Activated CD4-positive, alpha-beta T cell treated with anti-CD3 and anti-CD28 coated beads for 4 hours (primary cell): ENCODE data around the gene HTT.

Source experiments
- DNase-seq, 2 donors: peaks; one replicate each; pipeline ENCODE4 v3.0.0-alpha.2; 2020

HTT gene

DNA sequence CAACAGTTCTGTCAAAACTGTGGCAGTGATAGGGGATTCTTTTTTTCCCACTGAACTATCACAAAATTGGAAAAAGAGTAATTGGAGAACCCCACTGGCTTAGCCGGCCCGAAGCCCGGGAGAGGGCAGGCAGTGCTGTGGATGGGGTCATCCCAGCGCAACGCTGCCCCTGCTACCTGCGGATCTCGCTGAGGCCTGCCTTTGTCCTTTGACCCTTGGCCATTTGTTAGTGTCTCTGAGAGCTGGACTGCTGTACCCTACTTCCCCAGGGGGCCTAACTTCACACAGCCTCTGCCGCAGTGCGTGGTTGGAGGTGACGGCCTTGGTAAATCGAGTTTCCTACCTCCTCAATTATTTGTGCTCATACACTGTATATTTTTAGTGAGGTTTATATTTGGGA, 131.5 kb downstream of the HTT start:
- no peak for DNase-seq

DNA sequence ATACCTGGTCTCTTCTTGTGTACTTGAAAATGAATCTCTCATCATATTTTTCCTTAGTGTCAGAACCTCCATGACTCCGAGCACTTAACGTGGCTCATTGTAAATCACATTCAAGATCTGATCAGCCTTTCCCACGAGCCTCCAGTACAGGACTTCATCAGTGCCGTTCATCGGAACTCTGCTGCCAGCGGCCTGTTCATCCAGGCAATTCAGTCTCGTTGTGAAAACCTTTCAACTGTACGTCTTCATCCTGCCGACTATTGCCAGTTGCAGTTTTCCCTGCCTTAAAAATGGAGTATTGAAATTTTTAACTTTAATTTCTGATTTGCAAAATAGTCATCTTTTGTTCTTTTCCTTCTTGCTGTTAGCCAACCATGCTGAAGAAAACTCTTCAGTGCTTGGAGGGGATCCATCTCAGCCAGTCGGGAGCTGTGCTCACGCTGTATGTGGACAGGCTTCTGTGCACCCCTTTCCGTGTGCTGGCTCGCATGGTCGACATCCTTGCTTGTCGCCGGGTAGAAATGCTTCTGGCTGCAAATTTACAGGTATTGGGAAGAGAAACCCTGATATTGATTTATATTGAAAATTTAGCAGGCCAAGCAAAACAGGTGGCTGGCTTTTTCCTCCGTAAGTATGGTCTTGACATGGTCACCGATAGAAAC, 132.1 kb downstream of the HTT start:
- DNase-seq: no peak

GRCh38 chr4:3207531-3208037, 133.1 kb downstream of the HTT start:
- no peak for DNase-seq

GRCh38 chr4:3208826-3209225, 134.3 kb downstream of the HTT start:
- no peak for DNase-seq

DNA sequence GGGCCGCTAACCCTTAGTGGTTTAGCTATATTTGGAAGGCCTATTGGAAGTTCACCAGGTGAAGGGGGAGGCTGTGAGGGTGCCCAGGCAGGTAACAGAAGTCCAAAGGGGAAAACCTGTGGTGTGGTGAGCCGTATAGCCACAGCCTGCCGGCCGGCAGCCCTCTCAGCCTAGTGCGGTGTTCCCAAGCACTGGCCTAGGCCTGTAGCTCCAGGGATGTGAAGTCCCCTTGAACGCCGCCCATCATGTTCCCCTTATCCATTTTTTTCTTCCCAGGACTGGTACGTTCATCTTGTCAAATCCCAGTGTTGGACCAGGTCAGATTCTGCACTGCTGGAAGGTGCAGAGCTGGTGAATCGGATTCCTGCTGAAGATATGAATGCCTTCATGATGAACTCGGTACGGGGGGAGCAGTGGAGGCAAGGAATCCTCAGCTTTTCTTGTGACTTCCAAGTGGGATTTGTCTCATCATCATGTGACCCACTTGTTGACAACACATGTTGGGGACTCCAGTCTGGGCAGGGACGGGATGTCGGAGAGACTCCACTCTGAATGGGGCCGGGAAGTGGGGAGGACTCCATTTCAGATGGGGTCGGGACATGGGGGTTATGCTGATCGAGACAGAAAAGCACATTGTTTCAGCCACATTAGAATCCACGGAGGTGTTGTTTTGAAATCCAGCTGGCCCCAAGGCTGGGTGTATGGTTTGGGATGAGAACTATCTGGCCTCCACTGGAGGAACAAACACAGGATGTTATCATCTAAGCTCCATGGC, 135.3 kb downstream of the HTT start:
- no peak for DNase-seq

GRCh38 chr4:3210467-3210866, 136.0 kb downstream of the HTT start:
- no peak for DNase-seq

DNA sequence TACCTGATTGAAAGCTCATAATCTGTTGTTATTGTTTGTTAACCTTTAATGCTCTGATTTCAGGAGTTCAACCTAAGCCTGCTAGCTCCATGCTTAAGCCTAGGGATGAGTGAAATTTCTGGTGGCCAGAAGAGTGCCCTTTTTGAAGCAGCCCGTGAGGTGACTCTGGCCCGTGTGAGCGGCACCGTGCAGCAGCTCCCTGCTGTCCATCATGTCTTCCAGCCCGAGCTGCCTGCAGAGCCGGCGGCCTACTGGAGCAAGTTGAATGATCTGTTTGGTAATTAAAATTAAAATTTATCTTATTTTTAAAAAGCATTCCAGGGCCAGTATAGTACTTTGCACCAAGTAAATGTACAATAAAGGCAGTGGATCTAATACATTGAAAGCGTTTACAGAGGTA, 137.4 kb downstream of the HTT start:
- DNase-seq: no peak

DNA sequence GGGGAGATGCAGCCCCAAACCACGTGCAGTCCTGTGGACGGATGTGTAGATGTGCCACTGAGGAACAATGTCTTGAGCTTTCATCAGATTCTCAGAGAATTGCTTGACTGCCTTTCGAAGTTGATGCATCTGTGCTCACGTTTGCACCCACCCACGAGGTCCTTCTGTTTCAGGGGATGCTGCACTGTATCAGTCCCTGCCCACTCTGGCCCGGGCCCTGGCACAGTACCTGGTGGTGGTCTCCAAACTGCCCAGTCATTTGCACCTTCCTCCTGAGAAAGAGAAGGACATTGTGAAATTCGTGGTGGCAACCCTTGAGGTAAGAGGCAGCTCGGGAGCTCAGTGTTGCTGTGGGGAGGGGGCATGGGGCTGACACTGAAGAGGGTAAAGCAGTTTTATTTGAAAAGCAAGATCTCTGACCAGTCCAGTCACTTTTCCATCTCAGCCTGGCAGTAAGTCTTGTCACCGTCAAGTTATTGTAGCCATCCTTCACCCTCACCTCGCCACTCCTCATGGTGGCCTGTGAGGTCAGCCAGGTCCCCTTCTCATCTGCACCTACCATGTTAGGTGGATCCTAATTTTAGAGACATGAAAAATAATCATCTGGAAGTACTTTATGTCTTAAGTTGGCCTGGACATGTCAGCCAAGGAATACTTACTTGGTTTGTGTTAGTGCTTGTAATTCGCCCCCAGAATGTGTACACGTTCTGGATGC, 138.1 kb downstream of the HTT start:
- no peak for DNase-seq

DNA sequence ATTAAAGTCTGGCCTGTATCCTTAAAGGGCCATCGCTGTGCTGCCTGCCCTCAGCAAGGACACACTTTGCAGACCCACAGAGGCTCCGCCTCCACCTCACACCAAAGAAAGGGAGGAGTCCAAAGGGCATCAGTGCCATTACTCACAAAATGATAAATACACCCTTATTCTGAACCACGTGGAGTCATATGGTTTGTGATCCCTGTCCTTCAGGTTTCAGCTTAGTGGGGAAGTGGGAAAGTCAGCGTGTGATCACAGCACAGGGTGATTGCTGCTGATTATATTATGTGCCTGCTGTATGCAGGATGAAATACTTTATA, 138.6 kb downstream of the HTT start:
- DNase-seq: no peak

GRCh38 chr4:3213661-3214250, 139.3 kb downstream of the HTT start:
- DNase-seq: no peak

DNA sequence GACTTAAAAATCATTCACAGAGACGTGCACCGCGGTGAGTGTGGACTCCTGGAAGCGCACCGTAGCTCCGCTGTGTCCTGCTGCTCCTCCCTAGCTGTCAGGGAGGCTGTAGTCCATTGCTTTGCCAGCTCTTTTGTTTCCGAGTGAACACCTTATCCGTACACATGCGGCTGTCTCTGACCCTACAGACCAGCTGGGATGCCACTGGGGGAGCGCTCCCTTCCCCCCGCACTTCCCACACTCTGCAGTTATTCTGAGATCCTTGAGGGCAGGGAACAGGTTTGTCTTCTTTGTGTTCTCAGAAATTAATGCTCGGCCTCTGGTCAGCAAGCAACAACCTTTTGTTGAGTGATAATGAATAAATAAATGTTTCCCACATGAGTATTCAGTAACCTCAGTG, 140.8 kb downstream of the HTT start:
- no peak for DNase-seq

DNA sequence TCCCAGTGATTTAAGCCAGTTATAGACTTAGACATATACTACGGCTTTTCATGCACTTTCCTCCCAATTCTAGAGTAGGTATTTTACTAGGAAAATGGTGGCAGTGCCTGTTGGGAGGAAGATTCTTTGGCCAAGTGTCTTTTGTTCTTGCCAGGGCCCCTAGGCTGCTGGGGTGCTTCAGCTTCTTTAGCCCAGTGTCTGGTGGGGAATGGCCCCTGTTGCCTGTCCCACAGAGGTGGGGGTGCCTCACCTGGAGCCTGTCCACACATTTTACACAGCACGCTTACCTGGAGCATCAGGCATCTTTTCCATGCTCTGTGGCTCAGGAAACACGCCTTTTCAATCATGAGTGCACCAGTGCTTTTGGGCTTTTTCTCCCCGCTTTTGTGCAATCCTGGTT, 141.3 kb downstream of the HTT start:
- DNase-seq: no peak

GRCh38 chr4:3217266-3217665, 142.8 kb downstream of the HTT start:
- no peak for DNase-seq

GRCh38 chr4:3217771-3218170, 143.3 kb downstream of the HTT start:
- no peak for DNase-seq

DNA sequence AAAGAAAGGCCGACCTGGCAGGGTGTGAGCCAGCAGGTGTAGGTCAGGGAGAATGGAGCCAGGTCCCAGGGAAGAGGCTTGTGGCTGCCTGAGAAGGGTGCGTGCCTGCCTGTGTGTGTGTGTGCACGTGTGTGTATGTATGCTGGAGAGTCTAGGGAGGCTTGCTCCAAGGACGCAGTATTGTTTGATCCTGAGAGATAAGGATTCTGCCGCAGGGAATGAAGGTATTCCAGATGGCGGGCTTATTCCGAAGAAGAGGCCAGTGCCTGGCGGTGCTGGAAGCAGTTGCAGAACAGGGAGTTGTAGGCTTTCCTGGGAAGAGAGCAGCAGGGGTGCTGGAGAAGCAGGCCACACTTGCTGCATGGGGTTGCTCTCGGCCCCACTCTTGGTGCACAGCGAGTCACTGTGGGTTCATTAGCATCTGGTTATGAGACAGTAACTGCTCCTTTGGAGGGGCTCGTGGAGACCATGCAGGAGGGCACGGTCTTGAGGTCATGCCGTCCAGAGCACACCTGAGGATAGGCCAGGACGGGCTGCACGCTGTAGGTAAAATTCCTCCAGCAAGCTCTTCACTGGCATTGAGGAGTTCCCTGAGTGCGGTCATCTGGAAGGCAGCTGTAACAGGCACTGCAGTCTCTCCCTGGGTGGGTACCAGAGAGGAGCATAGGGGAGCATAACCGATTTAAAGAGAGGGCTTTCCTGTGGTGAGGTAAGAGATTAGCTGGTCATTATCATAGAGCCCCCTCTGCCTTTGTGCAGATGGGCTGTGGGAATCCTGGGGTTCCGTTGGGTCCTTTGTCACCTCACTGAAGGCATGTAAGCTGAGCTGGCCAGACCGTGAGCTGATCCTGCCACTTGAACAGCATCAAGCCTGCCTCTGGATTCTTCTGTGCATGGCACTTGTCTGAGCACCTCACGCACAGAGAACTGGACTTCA, 144.6 kb downstream of the HTT start:
- no peak for DNase-seq

DNA sequence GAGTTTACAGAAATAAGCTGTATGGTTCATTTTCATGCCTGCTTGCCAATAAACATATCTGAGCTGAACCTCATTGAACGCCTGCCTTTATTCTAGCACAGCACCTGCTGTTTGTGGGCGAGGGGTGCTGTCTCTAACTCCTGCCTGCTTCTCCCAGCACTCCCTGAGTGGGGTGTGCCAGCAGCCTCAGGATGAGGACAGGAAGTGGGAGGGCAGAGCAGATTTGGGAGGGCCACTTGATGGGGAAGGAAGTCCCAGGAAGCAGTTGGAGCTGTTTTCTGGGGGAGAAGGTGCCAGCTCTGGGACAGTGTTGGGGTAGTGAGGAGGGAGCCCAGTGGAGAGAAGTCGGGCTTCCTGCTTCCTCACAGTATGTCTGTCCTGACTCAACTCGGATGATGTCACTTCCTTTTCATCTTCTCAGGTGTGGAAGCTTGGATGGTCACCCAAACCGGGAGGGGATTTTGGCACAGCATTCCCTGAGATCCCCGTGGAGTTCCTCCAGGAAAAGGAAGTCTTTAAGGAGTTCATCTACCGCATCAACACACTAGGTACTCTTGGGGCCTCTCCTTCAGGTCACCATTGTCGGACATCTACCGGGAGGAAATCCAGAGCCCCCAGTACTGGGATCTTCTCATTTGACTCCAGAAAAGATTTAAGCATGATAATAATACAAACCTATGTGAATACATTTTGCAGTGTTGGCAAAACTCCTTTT, 145.4 kb downstream of the HTT start:
- DNase-seq: no peak

DNA sequence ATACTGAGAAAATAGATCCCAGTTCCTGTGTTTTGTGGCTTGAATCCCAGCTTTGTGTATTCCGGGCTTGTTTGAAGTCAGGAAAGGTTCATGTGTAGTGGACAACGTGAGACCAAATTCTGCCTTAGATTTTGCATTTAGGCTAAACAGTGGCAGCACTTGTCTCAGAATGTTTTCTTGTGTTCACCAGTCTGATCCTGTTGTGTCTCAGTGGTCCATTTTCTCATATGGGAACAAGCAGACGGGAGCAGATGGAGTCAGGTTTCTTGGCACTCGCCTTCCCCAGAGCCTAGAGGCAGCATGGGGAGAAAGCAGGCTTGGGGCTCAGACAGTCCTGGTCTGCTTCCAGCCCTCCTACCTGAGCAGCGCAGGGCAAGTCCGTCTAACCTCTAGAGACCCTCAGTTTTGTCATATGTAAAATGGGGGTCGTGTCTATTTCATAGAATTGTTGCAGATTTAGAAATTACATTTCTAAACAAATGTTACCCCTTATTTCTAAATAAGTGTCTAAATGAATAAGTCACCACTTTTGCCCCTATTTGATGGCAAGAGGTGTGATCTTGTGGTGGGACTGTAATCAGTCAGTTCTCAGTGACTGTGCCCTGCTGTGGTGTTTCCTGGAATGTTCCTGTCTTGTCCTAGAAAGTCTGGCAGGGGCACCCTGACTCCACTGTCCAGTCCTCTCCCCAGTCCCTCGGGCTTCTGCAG, 146.1 kb downstream of the HTT start:
- no peak for DNase-seq

- DNase-seq: no peak
Observed at GRCh38 chr4:3221184-3221494, 146.7 kb downstream of the HTT start.

GRCh38 chr4:3221996-3222395, 147.5 kb downstream of the HTT start:
- no peak for DNase-seq

DNA sequence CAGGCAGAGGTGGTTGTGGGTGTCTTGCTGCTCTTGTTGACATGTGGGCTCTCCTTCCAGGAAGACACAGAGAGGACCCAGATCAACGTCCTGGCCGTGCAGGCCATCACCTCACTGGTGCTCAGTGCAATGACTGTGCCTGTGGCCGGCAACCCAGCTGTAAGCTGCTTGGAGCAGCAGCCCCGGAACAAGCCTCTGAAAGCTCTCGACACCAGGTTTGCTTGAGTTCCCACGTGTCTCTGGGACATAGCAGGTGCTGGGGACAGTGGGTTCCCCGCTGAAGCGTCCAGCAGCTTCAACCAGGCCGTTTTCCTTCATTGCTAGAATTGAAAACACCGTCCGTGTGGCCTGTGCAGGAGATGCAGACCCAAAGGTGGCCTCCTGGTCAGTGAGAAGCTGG, 148.9 kb downstream of the HTT start:
- DNase-seq: no peak
